GM23338 (cell line): ENCODE measurements around the gene GOSR1. TPM values are rescaled to one million over a fixed set of nuclear protein-coding genes. Genes with fewer than 3 reads are reported as not detected.

Experiments used
- ATAC-seq: fragments of 200-7000 bp; cut with Tn5 transposase; 3 replicates; pipeline ENCODE4 v1.9.1; 2020
- DNase-seq: peaks from one replicate; pipeline ENCODE4 v3.0.0-alpha.2; 2015; ENCODE audit warnings: low spot score
- H2AFZ ChIP-seq: fragments of 200-600 bp; sonication (generic); 2 replicates; pipeline ENCODE4 v1.8.0; 2016; ENCODE audit warnings: antibody characterized with exemption, mild to moderate bottlenecking, moderate library complexity
- H3F3A ChIP-seq: fragments of 200-600 bp; sonication (generic); replicated peaks from 2 replicates; pipeline ENCODE4 v1.8.0; 2017; ENCODE audit warnings: antibody characterized with exemption, mixed run types, low read depth
- H3K27ac ChIP-seq: fragments of 200-600 bp; sonication (generic); 2 replicates; pipeline ENCODE4 v1.6.1; 2016; ENCODE audit warnings: low read depth
- H3K27me3 ChIP-seq: fragments of 200-600 bp; sonication (generic); 2 replicates; pipeline ENCODE4 v1.8.0; 2016; ENCODE audit warnings: mild to moderate bottlenecking, mixed run types, moderate library complexity; ENCODE audit not compliant: insufficient read depth
- H3K36me3 ChIP-seq: fragments of 200-600 bp; sonication (generic); 2 replicates; pipeline ENCODE4 v1.8.0; 2016; ENCODE audit warnings: mild to moderate bottlenecking; ENCODE audit not compliant: insufficient read depth
- H3K4me1 ChIP-seq: fragments of 200-600 bp; sonication (generic); 2 replicates; pipeline ENCODE4 v1.8.0; 2016; ENCODE audit warnings: mild to moderate bottlenecking, moderate library complexity; ENCODE audit not compliant: insufficient read depth
- H3K4me2 ChIP-seq: fragments of 200-600 bp; sonication (generic); 2 replicates; pipeline ENCODE4 v1.7.1; 2017; ENCODE audit warnings: mixed run types
- H3K4me3 ChIP-seq: fragments of 200-600 bp; sonication (generic); 2 replicates; pipeline ENCODE4 v1.6.1; 2016; ENCODE audit warnings: mixed run types
- H3K79me2 ChIP-seq: fragments of 200-600 bp; sonication (generic); replicated peaks from 2 replicates; pipeline ENCODE4 v1.8.0; 2017; ENCODE audit warnings: mild to moderate bottlenecking; ENCODE audit not compliant: insufficient read depth
- H3K9me2 ChIP-seq: fragments of 200-600 bp; sonication (generic); 2 replicates; pipeline ENCODE4 v1.8.0; 2017; ENCODE audit not compliant: insufficient read depth
- H4K20me1 ChIP-seq: fragments of 200-600 bp; sonication (generic); replicated peaks from 2 replicates; pipeline ENCODE4 v1.8.0; 2017; ENCODE audit warnings: mild to moderate bottlenecking; ENCODE audit not compliant: insufficient read depth
- H3K27ac Mint-ChIP-seq: 2 replicates; pipeline ENCODE4 v1.8.0; 2020; ENCODE audit warnings: inconsistent platforms, mild to moderate bottlenecking, moderate library complexity, mixed read lengths
- H3K27me3 Mint-ChIP-seq: 3 replicates; pipeline ENCODE4 v1.8.0; 2022; ENCODE audit warnings: low read depth, mild to moderate bottlenecking, moderate library complexity, mixed read lengths, inconsistent platforms; ENCODE audit not compliant: insufficient read depth, poor library complexity
- H3K36me3 Mint-ChIP-seq: 3 replicates; pipeline ENCODE4 v1.8.0; 2021; ENCODE audit warnings: low read depth, mild to moderate bottlenecking, inconsistent platforms, moderate library complexity, mixed read lengths
- H3K4me1 Mint-ChIP-seq: 3 replicates; pipeline ENCODE4 v1.8.0; 2020; ENCODE audit warnings: mild to moderate bottlenecking, inconsistent platforms, mixed read lengths
- H3K4me3 Mint-ChIP-seq: 3 replicates; pipeline ENCODE4 v1.8.0; 2021; ENCODE audit warnings: moderate library complexity, mild to moderate bottlenecking, inconsistent platforms, mixed read lengths
- H3K9me3 Mint-ChIP-seq: 3 replicates; pipeline ENCODE4 v1.8.0; 2020; ENCODE audit warnings: moderate library complexity, mild to moderate bottlenecking, inconsistent platforms, mixed read lengths
- CREB1 ChIP-seq: fragments of 250-450 bp; sonication (Bioruptor Pico); IDR thresholded peaks from 2 replicates; pipeline ENCODE4 v1.5.0; 2020; ENCODE audit warnings: low read depth, mild to moderate bottlenecking, moderate library complexity
- EZH2 ChIP-seq: fragments of 200-600 bp; sonication (generic); IDR thresholded peaks from one replicate; pipeline ENCODE4 v1.8.0; 2017; ENCODE audit warnings: antibody characterized with exemption, mild to moderate bottlenecking, low read depth; ENCODE audit not compliant: unreplicated experiment
- EZH2phosphoT487 ChIP-seq: fragments of 200-600 bp; sonication (generic); IDR thresholded peaks from one replicate; pipeline ENCODE4 v1.8.1; 2018; ENCODE audit warnings: antibody characterized with exemption; ENCODE audit not compliant: unreplicated experiment
- JUNB ChIP-seq: IDR thresholded peaks from one replicate; pipeline ENCODE4 v1.6.1; 2016; ENCODE audit warnings: antibody characterized with exemption; ENCODE audit not compliant: unreplicated experiment
- NANOG ChIP-seq: IDR thresholded peaks from 2 replicates; pipeline ENCODE4 v1.6.1; 2016; ENCODE audit warnings: antibody characterized with exemption, borderline replicate concordance
- POLR2AphosphoS5 ChIP-seq: IDR thresholded peaks from 2 replicates; pipeline ENCODE4 v1.6.1; 2016; ENCODE audit warnings: antibody characterized with exemption, low read depth
- STAT1 ChIP-seq: IDR thresholded peaks from one replicate; pipeline ENCODE4 v1.6.1; 2016; ENCODE audit warnings: antibody characterized with exemption; ENCODE audit not compliant: unreplicated experiment
- ZNF114 ChIP-seq: fragments of 250-450 bp; sonication (Bioruptor Pico); IDR thresholded peaks from 2 replicates; pipeline ENCODE4 v1.5.0; 2020; ENCODE audit warnings: mild to moderate bottlenecking, moderate library complexity
- ZNF331 ChIP-seq: fragments of 250-450 bp; sonication (Bioruptor Pico); IDR thresholded peaks from 2 replicates; pipeline ENCODE4 v1.5.0; 2020; ENCODE audit warnings: low read depth, mild to moderate bottlenecking, moderate library complexity
- polyA plus RNA-seq: library from polyadenylated mRNA; unstranded; fragments of >200 nt; fragmentation: Nextera tagmentation; extraction: Ambion mirVana; gene quantifications from 2 replicates; pipeline ENCODE4 v1.2.1, GENCODE V29; 2016
- total RNA-seq: library from RNA; depleted of rRNA; stranded (reverse); fragments of >200 nt; shearing (Covaris generic); gene quantifications from 2 replicates; pipeline ENCODE4 v1.2.3, GENCODE V29; 2014
- TF ChIP-seq, protein P1 (sequence below), 2 experiments: fragments of 200-600 bp in 1 of 2; sonication (generic) in 1 of 2; conservative IDR thresholded peaks; 2 replicates each; pipeline versions ENCODE4 v1.5.1 to v1.6.1; 2016 to 2017; ENCODE audit warnings: antibody characterized with exemption in 2 of 2, low read depth in 2 of 2, mild to moderate bottlenecking in 2 of 2, moderate library complexity in 1 of 2
- TF ChIP-seq, protein P2 (sequence below): IDR thresholded peaks from 2 replicates; pipeline ENCODE4 v1.6.1; 2016; ENCODE audit warnings: antibody characterized with exemption
- TF ChIP-seq, protein P3 (sequence below): fragments of 250-450 bp; sonication (Bioruptor Pico); IDR thresholded peaks from 2 replicates; pipeline ENCODE4 v1.5.0; 2020; ENCODE audit warnings: mild to moderate bottlenecking, moderate library complexity

Gene GOSR1
- total and polyA plus RNA-seq, 2 experiments from 2014 or later, result 33.4 to 74.1 TPM

DNA sequence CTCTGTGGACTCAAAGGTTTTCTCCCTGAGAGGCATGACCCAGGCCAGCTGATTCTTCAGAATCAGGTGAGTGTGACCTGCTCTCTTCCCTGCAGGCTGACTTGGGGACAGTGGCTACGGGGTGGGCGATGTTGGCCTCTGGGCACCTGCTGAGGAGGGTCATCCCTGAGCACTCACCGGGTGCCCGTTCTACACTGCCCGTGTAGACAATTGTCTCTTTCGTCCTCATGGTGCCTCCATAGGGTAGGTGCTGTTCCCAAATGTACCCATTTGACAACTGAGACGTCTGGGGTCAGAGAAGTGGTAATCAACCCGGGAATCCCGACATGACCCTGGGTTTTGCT, 74.8 kb downstream of the GOSR1 start:
- Mint-ChIP-seq H3K9me3 (no peaks in the 10 kb centered on the region), H3K4me1 (peaks cover 7% of the 10 kb centered on the region), H3K27ac (no peak overlapping the region), H3K36me3 (no peaks in the 10 kb centered on the region; the same call in 2 of the 3 replicates), H3K4me3 (no peak overlapping the region), H3K27me3 (peaks cover 11% of the 10 kb centered on the region)
- Histone ChIP-seq H3K4me3 (no peak overlapping the region), H3K79me2 (no peaks in the 10 kb centered on the region), H3K4me1 (no peaks in the 10 kb centered on the region), H4K20me1 (no peaks in the 10 kb centered on the region), H2AFZ (no peak overlapping the region), H3F3A (no peaks in the 10 kb centered on the region), H3K4me2 (no peak overlapping the region), H3K27me3 (no peaks in the 10 kb centered on the region), H3K9me2 (no peaks in the 10 kb centered on the region), H3K36me3 (no peaks in the 10 kb centered on the region), H3K27ac (no peak overlapping the region)
- DNase-seq, result no peak
- ATAC-seq, result no peak
- TF ChIP-seq POLR2AphosphoS5, result no peak

DNA sequence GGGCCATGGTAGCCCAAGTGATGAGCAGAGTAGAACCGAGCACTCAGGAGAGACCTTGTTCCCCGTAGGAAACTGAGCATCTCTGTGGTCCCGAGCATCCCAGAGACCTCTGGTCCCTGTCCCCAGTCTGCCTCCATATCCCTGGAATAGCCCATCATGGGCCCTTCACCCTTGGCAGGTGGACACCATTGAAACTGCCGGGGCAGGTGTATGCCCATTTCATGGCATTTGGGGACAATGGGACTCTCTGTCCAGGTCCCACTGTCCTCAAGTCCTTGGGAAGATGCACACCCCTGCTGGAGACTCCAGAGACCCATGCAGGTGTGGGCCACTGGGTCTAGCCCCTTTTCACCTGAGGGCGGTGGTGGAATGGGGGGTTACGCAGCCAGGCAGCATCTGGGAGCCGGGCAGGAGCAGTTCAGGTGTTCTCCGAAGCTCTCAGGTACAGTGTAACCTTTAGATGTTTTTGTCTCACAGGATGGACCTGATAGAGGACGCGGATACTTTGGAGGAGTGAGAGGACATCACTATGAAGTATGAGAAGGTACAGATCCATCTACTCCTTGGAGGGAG, 75.9 kb downstream of the GOSR1 start:
- H3K27me3 Mint-ChIP-seq, result peaks cover 13% of the 10 kb centered on the region
- TF ChIP-seq, protein P1, sequence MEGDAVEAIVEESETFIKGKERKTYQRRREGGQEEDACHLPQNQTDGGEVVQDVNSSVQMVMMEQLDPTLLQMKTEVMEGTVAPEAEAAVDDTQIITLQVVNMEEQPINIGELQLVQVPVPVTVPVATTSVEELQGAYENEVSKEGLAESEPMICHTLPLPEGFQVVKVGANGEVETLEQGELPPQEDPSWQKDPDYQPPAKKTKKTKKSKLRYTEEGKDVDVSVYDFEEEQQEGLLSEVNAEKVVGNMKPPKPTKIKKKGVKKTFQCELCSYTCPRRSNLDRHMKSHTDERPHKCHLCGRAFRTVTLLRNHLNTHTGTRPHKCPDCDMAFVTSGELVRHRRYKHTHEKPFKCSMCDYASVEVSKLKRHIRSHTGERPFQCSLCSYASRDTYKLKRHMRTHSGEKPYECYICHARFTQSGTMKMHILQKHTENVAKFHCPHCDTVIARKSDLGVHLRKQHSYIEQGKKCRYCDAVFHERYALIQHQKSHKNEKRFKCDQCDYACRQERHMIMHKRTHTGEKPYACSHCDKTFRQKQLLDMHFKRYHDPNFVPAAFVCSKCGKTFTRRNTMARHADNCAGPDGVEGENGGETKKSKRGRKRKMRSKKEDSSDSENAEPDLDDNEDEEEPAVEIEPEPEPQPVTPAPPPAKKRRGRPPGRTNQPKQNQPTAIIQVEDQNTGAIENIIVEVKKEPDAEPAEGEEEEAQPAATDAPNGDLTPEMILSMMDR (conservative IDR thresholded peaks at IDR 0.05; ENCODE audit: low read depth in 2 of 2), result no peak
- TF ChIP-seq CREB1 (CRISPR knock-in tag) (no peak), ZNF331 (CRISPR knock-in tag) (no peak), POLR2AphosphoS5 (no peak), ZNF114 (no peak), EZH2 (no peak), EZH2phosphoT487 (no peak), JUNB (no peak), NANOG (no peak), STAT1 (no peak)
- TF ChIP-seq, protein P2, sequence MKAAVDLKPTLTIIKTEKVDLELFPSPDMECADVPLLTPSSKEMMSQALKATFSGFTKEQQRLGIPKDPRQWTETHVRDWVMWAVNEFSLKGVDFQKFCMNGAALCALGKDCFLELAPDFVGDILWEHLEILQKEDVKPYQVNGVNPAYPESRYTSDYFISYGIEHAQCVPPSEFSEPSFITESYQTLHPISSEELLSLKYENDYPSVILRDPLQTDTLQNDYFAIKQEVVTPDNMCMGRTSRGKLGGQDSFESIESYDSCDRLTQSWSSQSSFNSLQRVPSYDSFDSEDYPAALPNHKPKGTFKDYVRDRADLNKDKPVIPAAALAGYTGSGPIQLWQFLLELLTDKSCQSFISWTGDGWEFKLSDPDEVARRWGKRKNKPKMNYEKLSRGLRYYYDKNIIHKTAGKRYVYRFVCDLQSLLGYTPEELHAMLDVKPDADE, result no peak
- TF ChIP-seq, protein P3, sequence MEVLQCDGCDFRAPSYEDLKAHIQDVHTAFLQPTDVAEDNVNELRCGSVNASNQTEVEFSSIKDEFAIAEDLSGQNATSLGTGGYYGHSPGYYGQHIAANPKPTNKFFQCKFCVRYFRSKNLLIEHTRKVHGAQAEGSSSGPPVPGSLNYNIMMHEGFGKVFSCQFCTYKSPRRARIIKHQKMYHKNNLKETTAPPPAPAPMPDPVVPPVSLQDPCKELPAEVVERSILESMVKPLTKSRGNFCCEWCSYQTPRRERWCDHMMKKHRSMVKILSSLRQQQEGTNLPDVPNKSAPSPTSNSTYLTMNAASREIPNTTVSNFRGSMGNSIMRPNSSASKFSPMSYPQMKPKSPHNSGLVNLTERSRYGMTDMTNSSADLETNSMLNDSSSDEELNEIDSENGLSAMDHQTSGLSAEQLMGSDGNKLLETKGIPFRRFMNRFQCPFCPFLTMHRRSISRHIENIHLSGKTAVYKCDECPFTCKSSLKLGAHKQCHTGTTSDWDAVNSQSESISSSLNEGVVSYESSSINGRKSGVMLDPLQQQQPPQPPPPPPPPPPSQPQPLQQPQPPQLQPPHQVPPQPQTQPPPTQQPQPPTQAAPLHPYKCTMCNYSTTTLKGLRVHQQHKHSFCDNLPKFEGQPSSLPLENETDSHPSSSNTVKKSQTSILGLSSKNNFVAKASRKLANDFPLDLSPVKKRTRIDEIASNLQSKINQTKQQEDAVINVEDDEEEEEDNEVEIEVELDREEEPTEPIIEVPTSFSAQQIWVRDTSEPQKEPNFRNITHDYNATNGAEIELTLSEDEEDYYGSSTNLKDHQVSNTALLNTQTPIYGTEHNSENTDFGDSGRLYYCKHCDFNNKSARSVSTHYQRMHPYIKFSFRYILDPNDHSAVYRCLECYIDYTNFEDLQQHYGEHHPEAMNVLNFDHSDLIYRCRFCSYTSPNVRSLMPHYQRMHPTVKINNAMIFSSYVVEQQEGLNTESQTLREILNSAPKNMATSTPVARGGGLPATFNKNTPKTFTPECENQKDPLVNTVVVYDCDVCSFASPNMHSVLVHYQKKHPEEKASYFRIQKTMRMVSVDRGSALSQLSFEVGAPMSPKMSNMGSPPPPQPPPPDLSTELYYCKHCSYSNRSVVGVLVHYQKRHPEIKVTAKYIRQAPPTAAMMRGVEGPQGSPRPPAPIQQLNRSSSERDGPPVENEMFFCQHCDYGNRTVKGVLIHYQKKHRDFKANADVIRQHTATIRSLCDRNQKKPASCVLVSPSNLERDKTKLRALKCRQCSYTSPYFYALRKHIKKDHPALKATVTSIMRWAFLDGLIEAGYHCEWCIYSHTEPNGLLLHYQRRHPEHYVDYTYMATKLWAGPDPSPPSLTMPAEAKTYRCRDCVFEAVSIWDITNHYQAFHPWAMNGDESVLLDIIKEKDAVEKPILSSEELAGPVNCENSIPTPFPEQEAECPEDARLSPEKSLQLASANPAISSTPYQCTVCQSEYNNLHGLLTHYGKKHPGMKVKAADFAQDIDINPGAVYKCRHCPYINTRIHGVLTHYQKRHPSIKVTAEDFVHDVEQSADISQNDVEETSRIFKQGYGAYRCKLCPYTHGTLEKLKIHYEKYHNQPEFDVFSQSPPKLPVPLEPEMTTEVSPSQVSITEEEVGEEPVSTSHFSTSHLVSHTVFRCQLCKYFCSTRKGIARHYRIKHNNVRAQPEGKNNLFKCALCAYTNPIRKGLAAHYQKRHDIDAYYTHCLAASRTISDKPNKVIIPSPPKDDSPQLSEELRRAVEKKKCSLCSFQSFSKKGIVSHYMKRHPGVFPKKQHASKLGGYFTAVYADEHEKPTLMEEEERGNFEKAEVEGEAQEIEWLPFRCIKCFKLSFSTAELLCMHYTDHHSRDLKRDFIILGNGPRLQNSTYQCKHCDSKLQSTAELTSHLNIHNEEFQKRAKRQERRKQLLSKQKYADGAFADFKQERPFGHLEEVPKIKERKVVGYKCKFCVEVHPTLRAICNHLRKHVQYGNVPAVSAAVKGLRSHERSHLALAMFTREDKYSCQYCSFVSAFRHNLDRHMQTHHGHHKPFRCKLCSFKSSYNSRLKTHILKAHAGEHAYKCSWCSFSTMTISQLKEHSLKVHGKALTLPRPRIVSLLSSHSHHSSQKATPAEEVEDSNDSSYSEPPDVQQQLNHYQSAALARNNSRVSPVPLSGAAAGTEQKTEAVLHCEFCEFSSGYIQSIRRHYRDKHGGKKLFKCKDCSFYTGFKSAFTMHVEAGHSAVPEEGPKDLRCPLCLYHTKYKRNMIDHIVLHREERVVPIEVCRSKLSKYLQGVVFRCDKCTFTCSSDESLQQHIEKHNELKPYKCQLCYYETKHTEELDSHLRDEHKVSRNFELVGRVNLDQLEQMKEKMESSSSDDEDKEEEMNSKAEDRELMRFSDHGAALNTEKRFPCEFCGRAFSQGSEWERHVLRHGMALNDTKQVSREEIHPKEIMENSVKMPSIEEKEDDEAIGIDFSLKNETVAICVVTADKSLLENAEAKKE (CRISPR knock-in tag), result no peak

More for the DNA sequence above, 75.9 kb downstream of the GOSR1 start:
- Mint-ChIP-seq H3K4me1 (peaks cover 10% of the 10 kb centered on the region), H3K36me3 (no peaks in the 10 kb centered on the region; the same call in 2 of the 3 replicates), H3K9me3 (no peaks in the 10 kb centered on the region), H3K4me3 (no peak overlapping the region), H3K27ac (no peak overlapping the region)
- ATAC-seq, result no peak
- Histone ChIP-seq H3K27me3 (no peaks in the 10 kb centered on the region), H3K4me1 (no peaks in the 10 kb centered on the region), H3K4me3 (no peak overlapping the region), H3K4me2 (no peak overlapping the region), H3K27ac (no peak overlapping the region), H3K36me3 (no peaks in the 10 kb centered on the region), H3F3A (no peaks in the 10 kb centered on the region), H3K9me2 (no peaks in the 10 kb centered on the region), H4K20me1 (no peaks in the 10 kb centered on the region), H3K79me2 (no peaks in the 10 kb centered on the region), H2AFZ (no peak overlapping the region)
- no peak for DNase-seq
